Skeletal muscle satellite cell (primary cell): ENCODE measurements around the gene ANKS1B.

Experiments used
- H3K27me3 ChIP-seq: 2 replicates; pipeline ENCODE4 v1.7.0; 2013; ENCODE audit warnings: low read length; ENCODE audit not compliant: control insufficient read depth, insufficient read depth
- H3K36me3 ChIP-seq: 2 replicates; pipeline ENCODE4 v1.7.0; 2013; ENCODE audit warnings: mild to moderate bottlenecking, control low read depth, low read length; ENCODE audit not compliant: insufficient read depth
- H3K4me1 ChIP-seq: 2 replicates; pipeline ENCODE4 v1.7.0; 2013; ENCODE audit warnings: low read length; ENCODE audit not compliant: control insufficient read depth, insufficient read depth
- H3K4me2 ChIP-seq: 2 replicates; pipeline ENCODE4 v1.7.0; 2013; ENCODE audit warnings: mild to moderate bottlenecking, low read length
- H3K4me3 ChIP-seq: 2 replicates; pipeline ENCODE4 v1.7.0; 2013; ENCODE audit warnings: low read length
- H3K9ac ChIP-seq: 2 replicates; pipeline ENCODE4 v1.7.0; 2013; ENCODE audit warnings: mild to moderate bottlenecking, low read depth, low read length, moderate library complexity
- H3K9me3 ChIP-seq: replicated peaks from 2 replicates; pipeline ENCODE4 v1.7.0; 2013; ENCODE audit warnings: mild to moderate bottlenecking, control low read depth, low read length

ANKS1B gene

GRCh38 chr12:98869886-98870503 is 1114.7 kb downstream of the ANKS1B start:
- H3K9me3 ChIP-seq, result no peaks in the 10 kb centered on the region
- no peak overlapping the region for H3K9ac ChIP-seq
- H3K4me2 ChIP-seq, result no peak overlapping the region
- H3K4me3 ChIP-seq, result no peak overlapping the region
- no peaks in the 10 kb centered on the region for H3K4me1 ChIP-seq
- no peaks in the 10 kb centered on the region for H3K36me3 ChIP-seq
- no peaks in the 10 kb centered on the region for H3K27me3 ChIP-seq

- Histone ChIP-seq H3K27me3 (no peaks in the 10 kb centered on the region), H3K4me1 (no peaks in the 10 kb centered on the region), H3K4me3 (no peak overlapping the region), H3K9ac (no peak overlapping the region), H3K9me3 (no peaks in the 10 kb centered on the region), H3K36me3 (no peaks in the 10 kb centered on the region), H3K4me2 (no peak overlapping the region)
Measured at GRCh38 chr12:98868538-98868937, 1116.2 kb downstream of the ANKS1B start.

GRCh38 chr12:98868076-98868475 is 1116.7 kb downstream of the ANKS1B start:
- H3K4me3 ChIP-seq, result no peak overlapping the region
- no peaks in the 10 kb centered on the region for H3K4me1 ChIP-seq
- H3K27me3 ChIP-seq, result no peaks in the 10 kb centered on the region
- no peaks in the 10 kb centered on the region for H3K9me3 ChIP-seq
- no peaks in the 10 kb centered on the region for H3K36me3 ChIP-seq
- H3K4me2 ChIP-seq, result no peak overlapping the region
- H3K9ac ChIP-seq, result no peak overlapping the region

- no peaks in the 10 kb centered on the region for H3K36me3 ChIP-seq
- no peaks in the 10 kb centered on the region for H3K4me1 ChIP-seq
- H3K9ac ChIP-seq, result no peak overlapping the region
- no peak overlapping the region for H3K4me2 ChIP-seq
- no peak overlapping the region for H3K4me3 ChIP-seq
- no peaks in the 10 kb centered on the region for H3K9me3 ChIP-seq
- H3K27me3 ChIP-seq, result no peaks in the 10 kb centered on the region
Measured at GRCh38 chr12:98864363-98864762, 1120.4 kb downstream of the ANKS1B start.

- Histone ChIP-seq H3K27me3 (no peaks in the 10 kb centered on the region), H3K36me3 (no peaks in the 10 kb centered on the region), H3K9ac (no peak overlapping the region)
Measured at GRCh38 chr12:98863167-98863566, 1121.6 kb downstream of the ANKS1B start.

GRCh38 chr12:98861251-98861650 is 1123.5 kb downstream of the ANKS1B start:
- Histone ChIP-seq H3K4me1 (no peaks in the 10 kb centered on the region), H3K4me2 (no peak overlapping the region), H3K9me3 (no peaks in the 10 kb centered on the region), H3K4me3 (no peak overlapping the region), H3K9ac (no peak overlapping the region), H3K27me3 (no peaks in the 10 kb centered on the region), H3K36me3 (no peaks in the 10 kb centered on the region)

More at GRCh38 chr12:98863167-98863566, 1121.6 kb downstream of the ANKS1B start:
- Histone ChIP-seq H3K9me3 (no peaks in the 10 kb centered on the region), H3K4me3 (no peak overlapping the region), H3K4me1 (no peaks in the 10 kb centered on the region), H3K4me2 (no peak overlapping the region)

GRCh38 chr12:98856897-98857540 is 1127.7 kb downstream of the ANKS1B start:
- H3K4me2 ChIP-seq, result no peak overlapping the region
- no peaks in the 10 kb centered on the region for H3K4me1 ChIP-seq
- H3K9me3 ChIP-seq, result no peaks in the 10 kb centered on the region
- no peak overlapping the region for H3K4me3 ChIP-seq
- H3K36me3 ChIP-seq, result no peaks in the 10 kb centered on the region
- H3K27me3 ChIP-seq, result no peaks in the 10 kb centered on the region
- no peak overlapping the region for H3K9ac ChIP-seq

- no peaks in the 10 kb centered on the region for H3K36me3 ChIP-seq
- H3K4me1 ChIP-seq, result no peaks in the 10 kb centered on the region
- H3K4me3 ChIP-seq, result no peak overlapping the region
- no peaks in the 10 kb centered on the region for H3K9me3 ChIP-seq
- H3K27me3 ChIP-seq, result no peaks in the 10 kb centered on the region
- H3K9ac ChIP-seq, result no peak overlapping the region
- H3K4me2 ChIP-seq, result no peak overlapping the region
Measured at GRCh38 chr12:98852181-98852580, 1132.6 kb downstream of the ANKS1B start.

- Histone ChIP-seq H3K4me1 (no peaks in the 10 kb centered on the region), H3K9me3 (no peaks in the 10 kb centered on the region), H3K36me3 (no peaks in the 10 kb centered on the region), H3K4me3 (no peak overlapping the region), H3K4me2 (no peak overlapping the region), H3K9ac (no peak overlapping the region), H3K27me3 (no peaks in the 10 kb centered on the region)
Measured at GRCh38 chr12:98847242-98847641, 1137.5 kb downstream of the ANKS1B start.

- Histone ChIP-seq H3K9me3 (no peaks in the 10 kb centered on the region), H3K9ac (no peak overlapping the region), H3K4me1 (no peaks in the 10 kb centered on the region), H3K36me3 (no peaks in the 10 kb centered on the region), H3K4me2 (no peak overlapping the region), H3K4me3 (no peak overlapping the region), H3K27me3 (no peaks in the 10 kb centered on the region)
Measured at GRCh38 chr12:98845957-98846356, 1138.8 kb downstream of the ANKS1B start.

GRCh38 chr12:98840325-98840724 is 1144.4 kb downstream of the ANKS1B start:
- no peaks in the 10 kb centered on the region for H3K36me3 ChIP-seq

GRCh38 chr12:98838231-98838647 is 1146.5 kb downstream of the ANKS1B start:
- Histone ChIP-seq H3K4me3 (no peak overlapping the region), H3K36me3 (no peaks in the 10 kb centered on the region), H3K27me3 (peaks cover 6% of the 10 kb centered on the region), H3K4me1 (no peaks in the 10 kb centered on the region), H3K4me2 (no peak overlapping the region), H3K9ac (no peak overlapping the region), H3K9me3 (no peaks in the 10 kb centered on the region)

More at GRCh38 chr12:98840325-98840724, 1144.4 kb downstream of the ANKS1B start:
- Histone ChIP-seq H3K27me3 (peaks cover 6% of the 10 kb centered on the region), H3K4me1 (no peaks in the 10 kb centered on the region), H3K4me2 (no peak overlapping the region), H3K9me3 (no peaks in the 10 kb centered on the region), H3K4me3 (no peak overlapping the region), H3K9ac (no peak overlapping the region)
